GM23338 (cell line): ENCODE results near the gene CNGA4. TPM values are rescaled to one million over a fixed set of nuclear protein-coding genes. Genes with fewer than 3 reads are reported as not detected.

ENCODE experiments used
- ATAC-seq: fragments of 200-7000 bp; cut with Tn5 transposase; 3 replicates; pipeline ENCODE4 v1.9.1; 2020
- DNase-seq: peaks from one replicate; pipeline ENCODE4 v3.0.0-alpha.2; 2015; ENCODE audit warnings: low spot score
- H2AFZ ChIP-seq: fragments of 200-600 bp; sonication (generic); 2 replicates; pipeline ENCODE4 v1.8.0; 2016; ENCODE audit warnings: antibody characterized with exemption, mild to moderate bottlenecking, moderate library complexity
- H3F3A ChIP-seq: fragments of 200-600 bp; sonication (generic); replicated peaks from 2 replicates; pipeline ENCODE4 v1.8.0; 2017; ENCODE audit warnings: antibody characterized with exemption, mixed run types, low read depth
- H3K27ac ChIP-seq: fragments of 200-600 bp; sonication (generic); 2 replicates; pipeline ENCODE4 v1.6.1; 2016; ENCODE audit warnings: low read depth
- H3K27me3 ChIP-seq: fragments of 200-600 bp; sonication (generic); 2 replicates; pipeline ENCODE4 v1.8.0; 2016; ENCODE audit warnings: mild to moderate bottlenecking, mixed run types, moderate library complexity; ENCODE audit not compliant: insufficient read depth
- H3K36me3 ChIP-seq: fragments of 200-600 bp; sonication (generic); 2 replicates; pipeline ENCODE4 v1.8.0; 2016; ENCODE audit warnings: mild to moderate bottlenecking; ENCODE audit not compliant: insufficient read depth
- H3K4me1 ChIP-seq: fragments of 200-600 bp; sonication (generic); 2 replicates; pipeline ENCODE4 v1.8.0; 2016; ENCODE audit warnings: mild to moderate bottlenecking, moderate library complexity; ENCODE audit not compliant: insufficient read depth
- H3K4me2 ChIP-seq: fragments of 200-600 bp; sonication (generic); 2 replicates; pipeline ENCODE4 v1.7.1; 2017; ENCODE audit warnings: mixed run types
- H3K4me3 ChIP-seq: fragments of 200-600 bp; sonication (generic); 2 replicates; pipeline ENCODE4 v1.6.1; 2016; ENCODE audit warnings: mixed run types
- H3K79me2 ChIP-seq: fragments of 200-600 bp; sonication (generic); replicated peaks from 2 replicates; pipeline ENCODE4 v1.8.0; 2017; ENCODE audit warnings: mild to moderate bottlenecking; ENCODE audit not compliant: insufficient read depth
- H3K9me2 ChIP-seq: fragments of 200-600 bp; sonication (generic); 2 replicates; pipeline ENCODE4 v1.8.0; 2017; ENCODE audit not compliant: insufficient read depth
- H4K20me1 ChIP-seq: fragments of 200-600 bp; sonication (generic); replicated peaks from 2 replicates; pipeline ENCODE4 v1.8.0; 2017; ENCODE audit warnings: mild to moderate bottlenecking; ENCODE audit not compliant: insufficient read depth
- H3K27ac Mint-ChIP-seq: 2 replicates; pipeline ENCODE4 v1.8.0; 2020; ENCODE audit warnings: inconsistent platforms, mild to moderate bottlenecking, moderate library complexity, mixed read lengths
- H3K27me3 Mint-ChIP-seq: 3 replicates; pipeline ENCODE4 v1.8.0; 2022; ENCODE audit warnings: low read depth, mild to moderate bottlenecking, moderate library complexity, mixed read lengths, inconsistent platforms; ENCODE audit not compliant: insufficient read depth, poor library complexity
- H3K36me3 Mint-ChIP-seq: 3 replicates; pipeline ENCODE4 v1.8.0; 2021; ENCODE audit warnings: low read depth, mild to moderate bottlenecking, inconsistent platforms, moderate library complexity, mixed read lengths
- H3K4me1 Mint-ChIP-seq: 3 replicates; pipeline ENCODE4 v1.8.0; 2020; ENCODE audit warnings: mild to moderate bottlenecking, inconsistent platforms, mixed read lengths
- H3K4me3 Mint-ChIP-seq: 3 replicates; pipeline ENCODE4 v1.8.0; 2021; ENCODE audit warnings: moderate library complexity, mild to moderate bottlenecking, inconsistent platforms, mixed read lengths
- H3K9me3 Mint-ChIP-seq: 3 replicates; pipeline ENCODE4 v1.8.0; 2020; ENCODE audit warnings: moderate library complexity, mild to moderate bottlenecking, inconsistent platforms, mixed read lengths
- CREB1 ChIP-seq: fragments of 250-450 bp; sonication (Bioruptor Pico); IDR thresholded peaks from 2 replicates; pipeline ENCODE4 v1.5.0; 2020; ENCODE audit warnings: low read depth, mild to moderate bottlenecking, moderate library complexity
- CTCF ChIP-seq, 2 experiments: fragments of 200-600 bp in 1 of 2; sonication (generic) in 1 of 2; conservative IDR thresholded peaks; 2 replicates each; pipeline versions ENCODE4 v1.5.1 to v1.6.1; 2016 to 2017; ENCODE audit warnings: antibody characterized with exemption in 2 of 2, low read depth in 2 of 2, mild to moderate bottlenecking in 2 of 2, moderate library complexity in 1 of 2
- ETS1 ChIP-seq: IDR thresholded peaks from 2 replicates; pipeline ENCODE4 v1.6.1; 2016; ENCODE audit warnings: antibody characterized with exemption
- EZH2 ChIP-seq: fragments of 200-600 bp; sonication (generic); IDR thresholded peaks from one replicate; pipeline ENCODE4 v1.8.0; 2017; ENCODE audit warnings: antibody characterized with exemption, mild to moderate bottlenecking, low read depth; ENCODE audit not compliant: unreplicated experiment
- EZH2phosphoT487 ChIP-seq: fragments of 200-600 bp; sonication (generic); IDR thresholded peaks from one replicate; pipeline ENCODE4 v1.8.1; 2018; ENCODE audit warnings: antibody characterized with exemption; ENCODE audit not compliant: unreplicated experiment
- JUNB ChIP-seq: IDR thresholded peaks from one replicate; pipeline ENCODE4 v1.6.1; 2016; ENCODE audit warnings: antibody characterized with exemption; ENCODE audit not compliant: unreplicated experiment
- NANOG ChIP-seq: IDR thresholded peaks from 2 replicates; pipeline ENCODE4 v1.6.1; 2016; ENCODE audit warnings: antibody characterized with exemption, borderline replicate concordance
- POLR2AphosphoS5 ChIP-seq: IDR thresholded peaks from 2 replicates; pipeline ENCODE4 v1.6.1; 2016; ENCODE audit warnings: antibody characterized with exemption, low read depth
- REST ChIP-seq: IDR thresholded peaks from one replicate; pipeline ENCODE4 v1.6.1; 2018; ENCODE audit warnings: antibody characterized with exemption; ENCODE audit not compliant: unreplicated experiment
- STAT1 ChIP-seq: IDR thresholded peaks from one replicate; pipeline ENCODE4 v1.6.1; 2016; ENCODE audit warnings: antibody characterized with exemption; ENCODE audit not compliant: unreplicated experiment
- ZNF114 ChIP-seq: fragments of 250-450 bp; sonication (Bioruptor Pico); IDR thresholded peaks from 2 replicates; pipeline ENCODE4 v1.5.0; 2020; ENCODE audit warnings: mild to moderate bottlenecking, moderate library complexity
- ZNF331 ChIP-seq: fragments of 250-450 bp; sonication (Bioruptor Pico); IDR thresholded peaks from 2 replicates; pipeline ENCODE4 v1.5.0; 2020; ENCODE audit warnings: low read depth, mild to moderate bottlenecking, moderate library complexity
- ZNF462 ChIP-seq: fragments of 250-450 bp; sonication (Bioruptor Pico); IDR thresholded peaks from 2 replicates; pipeline ENCODE4 v1.5.0; 2020; ENCODE audit warnings: mild to moderate bottlenecking, moderate library complexity
- polyA plus RNA-seq: library from polyadenylated mRNA; unstranded; fragments of >200 nt; fragmentation: Nextera tagmentation; extraction: Ambion mirVana; gene quantifications from 2 replicates; pipeline ENCODE4 v1.2.1, GENCODE V29; 2016
- total RNA-seq: library from RNA; depleted of rRNA; stranded (reverse); fragments of >200 nt; shearing (Covaris generic); gene quantifications from 2 replicates; pipeline ENCODE4 v1.2.3, GENCODE V29; 2014

Gene CNGA4
- total and polyA plus RNA-seq, 2 experiments from 2014 or later: 0.15 TPM; not detected in 1

GRCh38 chr11:6219359-6219758 is 19.5 kb upstream of the CNGA4 start:
- no peak for DNase-seq
- Histone ChIP-seq H3K4me1 (no peaks in the 10 kb centered on the region), H4K20me1 (0 out of 2 replicates have a peak, but pooled peaks cover 3% of the 10 kb centered on the region), H3K4me2 (no peak overlapping the region), H3K79me2 (no peaks in the 10 kb centered on the region), H2AFZ (no peak overlapping the region), H3K9me2 (no peaks in the 10 kb centered on the region), H3K27me3 (no peaks in the 10 kb centered on the region), H3F3A (no peaks in the 10 kb centered on the region), H3K27ac (no peak overlapping the region), H3K36me3 (peaks cover 9% of the 10 kb centered on the region; the same call in 1 of the 2 replicates), H3K4me3 (no peak overlapping the region)
- no peak overlapping the region for H3K27ac Mint-ChIP-seq
- ATAC-seq: no peak
- H3K4me3 Mint-ChIP-seq: no peak overlapping the region
- TF ChIP-seq REST (no peak), ETS1 (no peak), STAT1 (no peak), JUNB (no peak), ZNF114 (CRISPR knock-in tag) (no peak), CREB1 (CRISPR knock-in tag) (no peak), NANOG (no peak), POLR2AphosphoS5 (no peak), EZH2phosphoT487 (no peak), ZNF462 (CRISPR knock-in tag) (no peak), EZH2 (no peak), ZNF331 (no peak), CTCF (conservative IDR thresholded peaks at IDR 0.05; ENCODE audit: low read depth in 2 of 2) (no peak)
- H3K9me3 Mint-ChIP-seq: no peaks in the 10 kb centered on the region
- H3K36me3 Mint-ChIP-seq: peaks cover 27% of the 10 kb centered on the region
- no peaks in the 10 kb centered on the region for H3K4me1 Mint-ChIP-seq
- H3K27me3 Mint-ChIP-seq: no peaks in the 10 kb centered on the region
